ENCODE measurements around the gene TTLL11. TPM values are rescaled to one million over a fixed set of nuclear protein-coding genes. Genes with fewer than 3 reads are reported as not detected.

TTLL11 gene
- total RNA-seq, 4 donors from 2014 or later = 9.1 to 14.6 (median 9.7) TPM

DNA sequence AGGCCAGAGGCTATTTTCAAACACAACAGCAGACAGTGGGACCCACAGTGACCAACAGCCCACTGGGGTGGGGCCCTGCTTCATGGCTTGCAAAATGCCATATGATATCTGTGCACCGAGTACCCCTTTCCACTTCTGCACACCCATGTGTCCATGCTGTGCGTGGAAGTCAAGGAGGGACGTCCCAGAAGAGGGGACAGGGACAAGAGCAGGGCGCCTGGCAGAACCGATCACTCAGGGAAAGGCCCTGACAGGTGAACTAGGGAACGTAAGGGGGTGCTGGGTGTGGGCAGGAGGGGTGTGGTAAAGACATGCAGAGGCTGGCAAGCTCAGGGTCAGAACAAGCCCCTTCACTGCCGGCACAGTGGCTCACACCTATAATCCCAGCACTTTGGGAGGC, 7.6 kb upstream of the TTLL11 start:
- TF ChIP-seq POLR2A (IDR thresholded peaks at IDR 0.05) = no peak
- TF ChIP-seq, protein P1, sequence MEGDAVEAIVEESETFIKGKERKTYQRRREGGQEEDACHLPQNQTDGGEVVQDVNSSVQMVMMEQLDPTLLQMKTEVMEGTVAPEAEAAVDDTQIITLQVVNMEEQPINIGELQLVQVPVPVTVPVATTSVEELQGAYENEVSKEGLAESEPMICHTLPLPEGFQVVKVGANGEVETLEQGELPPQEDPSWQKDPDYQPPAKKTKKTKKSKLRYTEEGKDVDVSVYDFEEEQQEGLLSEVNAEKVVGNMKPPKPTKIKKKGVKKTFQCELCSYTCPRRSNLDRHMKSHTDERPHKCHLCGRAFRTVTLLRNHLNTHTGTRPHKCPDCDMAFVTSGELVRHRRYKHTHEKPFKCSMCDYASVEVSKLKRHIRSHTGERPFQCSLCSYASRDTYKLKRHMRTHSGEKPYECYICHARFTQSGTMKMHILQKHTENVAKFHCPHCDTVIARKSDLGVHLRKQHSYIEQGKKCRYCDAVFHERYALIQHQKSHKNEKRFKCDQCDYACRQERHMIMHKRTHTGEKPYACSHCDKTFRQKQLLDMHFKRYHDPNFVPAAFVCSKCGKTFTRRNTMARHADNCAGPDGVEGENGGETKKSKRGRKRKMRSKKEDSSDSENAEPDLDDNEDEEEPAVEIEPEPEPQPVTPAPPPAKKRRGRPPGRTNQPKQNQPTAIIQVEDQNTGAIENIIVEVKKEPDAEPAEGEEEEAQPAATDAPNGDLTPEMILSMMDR (IDR thresholded peaks at IDR 0.05) = no peak
- 84 to 85% methylated on average over 7 of the region's 7 CpGs for WGBS, 2 donors
- intact Hi-C loops (cut with DNase I; ENCODE audit: low total_unique reads) = no loop called here
- DNase-seq (ENCODE audit: low spot score in 2 of 2) = peak in 1 of 2 donors; percentile 68
- no peak overlapping the region for H3K4me3 ChIP-seq (ENCODE audit: low read depth, poor library complexity, severe bottlenecking)

DNA sequence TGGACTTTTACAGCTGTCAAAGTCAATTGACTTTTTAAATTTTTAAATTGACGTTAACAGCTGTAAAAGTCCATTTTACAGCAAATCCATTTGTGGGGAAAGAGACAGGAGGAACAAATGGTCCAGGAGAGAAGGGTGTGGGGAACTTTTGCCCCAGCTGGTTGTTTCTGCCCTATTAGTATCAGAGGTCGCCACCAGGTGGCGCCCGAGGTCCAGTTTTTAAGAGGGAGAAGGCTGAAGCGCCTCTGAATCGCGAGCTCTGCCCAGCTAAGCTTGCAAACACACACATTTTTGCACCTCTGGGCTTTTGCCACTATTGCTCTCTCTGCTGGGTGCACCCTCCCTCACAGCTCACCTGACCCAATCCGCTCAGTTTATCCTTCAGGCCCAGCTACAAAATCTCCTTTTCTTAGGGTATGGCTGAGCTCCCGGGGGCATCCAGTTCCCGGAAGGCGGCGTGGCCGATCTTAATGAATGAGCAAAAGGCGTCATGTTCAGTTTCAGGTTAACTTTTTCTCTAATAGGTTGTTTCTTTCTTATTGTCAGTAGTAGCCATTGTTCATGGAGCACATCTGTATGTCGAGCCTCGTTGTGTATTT, 6.3 kb upstream of the TTLL11 start:
- intact Hi-C loops (cut with DNase I; ENCODE audit: low total_unique reads) = no loop called here
- no peak for TF ChIP-seq POLR2A (IDR thresholded peaks at IDR 0.05)
- TF ChIP-seq, protein P1 (IDR thresholded peaks at IDR 0.05) = peak in 1 of 3 donors; percentile 84
- H3K4me3 ChIP-seq (ENCODE audit: low read depth, poor library complexity, severe bottlenecking) = no peak overlapping the region
- WGBS, 2 donors = 40 to 43% methylated on average over 16 of the region's 16 CpGs
- peak; percentile 78 to 95 for DNase-seq (ENCODE audit: low spot score in 2 of 2)

DNA sequence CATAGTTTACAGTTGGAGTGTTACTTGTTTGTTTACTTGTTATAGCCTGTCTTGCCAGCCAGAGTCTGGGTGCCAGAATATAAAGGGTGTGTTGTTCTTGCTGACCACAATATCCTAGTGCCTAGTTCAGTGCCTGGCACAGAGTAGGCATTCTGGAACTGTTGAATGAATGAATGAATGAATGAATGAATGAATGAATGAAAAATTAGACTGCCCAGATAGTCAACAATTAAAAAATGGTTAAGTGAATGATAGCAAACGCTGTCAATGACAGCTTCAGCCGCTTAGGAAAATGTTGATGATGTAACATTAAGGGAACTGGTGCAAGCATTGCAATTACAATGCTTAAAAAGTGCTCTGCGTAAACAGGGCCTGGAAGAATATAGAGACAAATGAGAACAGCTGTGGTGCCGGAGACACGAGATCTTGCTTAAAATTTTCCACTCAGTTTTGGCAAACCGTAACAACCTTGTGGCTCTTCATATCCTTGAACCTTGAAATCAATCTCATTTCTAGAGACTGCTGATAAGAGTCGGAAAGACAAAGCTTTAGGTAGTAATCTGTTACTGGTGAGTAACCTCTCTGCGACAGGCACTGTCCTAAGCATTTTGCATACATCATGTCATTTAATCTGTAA, 4.7 kb upstream of the TTLL11 start:
- TF ChIP-seq, protein P1 (IDR thresholded peaks at IDR 0.05) = no peak
- TF ChIP-seq POLR2A (IDR thresholded peaks at IDR 0.05) = no peak
- 58 to 66% methylated on average over 8 of the region's 8 CpGs for WGBS, 2 donors
- intact Hi-C loops (cut with DNase I; ENCODE audit: low total_unique reads) = no loop called here
- DNase-seq (ENCODE audit: low spot score in 2 of 2) = no peak
- no peak overlapping the region for H3K4me3 ChIP-seq (ENCODE audit: low read depth, poor library complexity, severe bottlenecking)

DNA sequence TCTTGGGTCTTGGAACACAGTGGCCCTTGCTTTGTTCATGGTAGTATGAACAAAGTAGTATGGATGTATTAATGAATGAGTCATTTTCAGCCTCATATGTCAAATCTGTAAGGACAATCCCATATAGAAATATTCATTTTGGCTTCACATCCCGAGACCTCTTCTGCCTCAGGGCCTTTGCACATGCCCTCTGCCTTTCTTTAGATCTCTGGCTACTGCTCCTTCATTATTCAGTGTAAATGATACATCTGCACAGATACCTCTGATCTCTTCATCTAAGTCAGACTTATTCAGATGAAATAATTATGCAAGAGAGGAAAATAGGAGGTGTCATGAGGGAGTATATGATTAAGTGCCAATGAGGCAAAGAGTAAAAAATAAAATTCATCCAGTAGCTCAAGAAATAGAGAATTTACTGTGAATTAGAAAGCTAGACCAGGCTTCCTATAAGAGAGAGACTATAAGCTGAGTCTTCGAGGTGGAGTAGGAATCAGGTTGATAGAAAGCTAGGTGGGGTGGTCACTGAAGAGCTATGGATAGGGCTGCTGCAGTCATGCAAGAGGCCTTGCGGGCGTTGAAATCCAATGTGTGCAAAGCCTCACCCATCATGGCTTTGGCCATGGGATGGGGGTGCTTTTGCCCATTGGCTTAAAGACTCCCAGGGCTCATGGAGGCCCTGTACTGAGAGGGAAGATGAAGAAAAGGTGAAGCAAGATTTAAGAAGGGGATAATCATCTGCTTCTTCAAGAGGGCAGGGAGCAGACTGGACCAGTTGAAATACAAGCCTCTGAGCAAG, 3.7 kb upstream of the TTLL11 start:
- 77 to 83% methylated on average over 4 of the region's 4 CpGs for WGBS, 2 donors
- H3K4me3 ChIP-seq (ENCODE audit: low read depth, poor library complexity, severe bottlenecking) = no peak overlapping the region
- peak in 1 of 2 donors; percentile 18 for DNase-seq (ENCODE audit: low spot score in 2 of 2)
- TF ChIP-seq, protein P1 (IDR thresholded peaks at IDR 0.05) = no peak
- TF ChIP-seq POLR2A (IDR thresholded peaks at IDR 0.05) = no peak
- intact Hi-C loops (cut with DNase I; ENCODE audit: low total_unique reads) = no loop called here

DNA sequence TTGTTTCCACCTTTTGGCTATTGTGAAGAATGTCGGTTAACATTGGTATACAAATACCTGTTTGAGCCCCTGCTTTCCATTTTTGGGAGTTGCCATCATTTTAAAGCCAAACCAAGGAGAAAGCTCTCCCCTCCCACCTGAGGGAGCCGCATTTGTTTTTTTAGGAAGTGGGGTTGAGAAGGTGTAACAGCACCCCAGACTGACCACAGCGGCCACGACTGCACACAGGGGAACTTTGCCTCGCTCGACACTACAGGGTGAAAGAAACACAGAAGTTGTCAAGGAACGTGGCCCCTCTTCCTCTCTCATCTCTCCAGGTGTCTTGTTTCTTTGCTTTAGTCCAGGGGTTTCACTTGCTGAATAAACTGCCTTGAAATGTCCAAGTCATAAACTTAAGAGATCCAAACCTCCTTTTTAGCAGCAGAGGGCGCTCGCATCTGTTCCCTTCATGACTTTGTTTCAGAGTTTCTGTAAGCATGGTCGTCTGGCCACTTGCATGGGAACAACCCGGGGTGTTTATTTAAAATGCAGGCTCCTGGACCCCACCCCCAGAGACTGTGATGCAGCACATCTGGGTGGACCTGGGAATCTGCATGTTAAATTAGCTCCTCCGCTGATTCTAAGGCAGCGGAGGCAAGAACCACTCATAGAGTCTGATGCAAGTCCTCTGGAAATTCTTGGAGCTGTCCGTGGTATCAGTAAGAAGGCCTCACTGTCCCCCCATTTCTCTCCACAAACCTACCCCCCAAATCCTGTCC, 2.1 kb upstream of the TTLL11 start:
- intact Hi-C loops (cut with DNase I; ENCODE audit: low total_unique reads) = no loop called here
- TF ChIP-seq POLR2A (IDR thresholded peaks at IDR 0.05) = no peak
- TF ChIP-seq, protein P1 (IDR thresholded peaks at IDR 0.05) = no peak
- H3K4me3 ChIP-seq (ENCODE audit: low read depth, poor library complexity, severe bottlenecking) = no peak overlapping the region
- DNase-seq (ENCODE audit: low spot score in 2 of 2) = peak; percentile 34 to 87
- WGBS, 2 donors = 29 to 31% methylated on average over 14 of the region's 14 CpGs
